Omental fat pad (tissue), 4 donors: Measurements from ENCODE around the gene ANO2. TPM values are rescaled to one million over a fixed set of nuclear protein-coding genes. Genes with fewer than 3 reads are reported as not detected.

ENCODE experiments used
- ATAC-seq: fragments of 150-250 bp; one replicate; pipeline ENCODE4 v1.9.1; 2016; ENCODE audit warnings: mild to moderate bottlenecking, moderate library complexity; ENCODE audit not compliant: low FRiP score
- DNase-seq: peaks from one replicate; pipeline ENCODE4 v3.0.0-alpha.2; 2019; ENCODE audit warnings: low spot score
- CTCF ChIP-seq, 3 donors: fragments of 450-650 bp; IDR thresholded peaks; one replicate each; pipeline ENCODE4 v1.5.1; 2016 to 2017; ENCODE audit warnings: antibody characterized with exemption in 3 of 3, mild to moderate bottlenecking in 3 of 3, moderate library complexity in 2 of 3
- total RNA-seq, 4 donors: library from RNA; depleted of rRNA; stranded (reverse); fragments of >200 nt; gene quantifications; one replicate each; pipeline ENCODE4 v1.1.0, GENCODE V29; 2016

ANO2 gene
- total RNA-seq, 4 donors from 2014 or later: 7.0 to 95.0 (median 20.8) TPM

GRCh38 chr12:5713599-5714081, 231.4 kb downstream of the ANO2 start:
- no peak for TF ChIP-seq CTCF (IDR thresholded peaks at IDR 0.05)
- no peak for DNase-seq
- no peak for ATAC-seq

- DNase-seq: no peak
- no peak for TF ChIP-seq CTCF (IDR thresholded peaks at IDR 0.05)
- ATAC-seq: no peak
Measured at GRCh38 chr12:5710260-5710878, 234.7 kb downstream of the ANO2 start.

GRCh38 chr12:5708371-5708770, 236.7 kb downstream of the ANO2 start:
- no peak for ATAC-seq
- DNase-seq: no peak
- no peak for TF ChIP-seq CTCF (IDR thresholded peaks at IDR 0.05)

- DNase-seq (no peak), ATAC-seq (no peak)
- TF ChIP-seq CTCF (IDR thresholded peaks at IDR 0.05): no peak
Measured at GRCh38 chr12:5706247-5706646, 238.8 kb downstream of the ANO2 start.

- DNase-seq (no peak), ATAC-seq (no peak)
- no peak for TF ChIP-seq CTCF (IDR thresholded peaks at IDR 0.05)
Measured at GRCh38 chr12:5705791-5706190, 239.3 kb downstream of the ANO2 start.

GRCh38 chr12:5694759-5695409, 250.2 kb downstream of the ANO2 start:
- TF ChIP-seq CTCF (IDR thresholded peaks at IDR 0.05): no peak
- DNase-seq: no peak
- ATAC-seq: no peak

GRCh38 chr12:5692850-5693249, 252.2 kb downstream of the ANO2 start:
- no peak for ATAC-seq
- no peak for TF ChIP-seq CTCF (IDR thresholded peaks at IDR 0.05)
- DNase-seq: no peak
